HG03432 (cell line): ENCODE measurements around the gene LRP5.

Experiments
- ATAC-seq: cut with Tn5 transposase; IDR thresholded peaks from one replicate; pipeline ENCODE4 v1.9.1; 2021; ENCODE audit warnings: mild to moderate bottlenecking, moderate library complexity; ENCODE audit not compliant: unreplicated experiment

Gene LRP5

DNA sequence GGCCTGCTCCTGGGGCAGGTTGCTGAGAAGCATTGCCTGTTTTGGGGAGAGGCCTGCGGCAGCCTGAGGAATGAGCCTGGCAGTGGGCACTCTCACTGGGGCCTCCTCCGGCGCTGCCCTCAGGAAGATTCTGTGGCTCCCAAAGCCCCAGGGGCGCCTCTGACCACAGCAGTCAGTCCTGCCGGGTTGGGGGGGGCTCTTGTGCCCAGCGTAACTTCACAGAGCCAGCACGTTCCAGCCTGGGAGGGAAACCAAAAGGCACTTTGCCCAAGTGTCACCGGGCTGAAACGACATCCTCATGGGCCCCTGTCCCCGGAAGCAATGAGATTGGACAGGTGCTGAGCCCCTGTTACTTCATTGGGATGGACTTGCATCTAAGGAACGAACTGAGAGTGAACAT, 4.3 kb upstream of the LRP5 start:
- ATAC-seq = no peak

DNA sequence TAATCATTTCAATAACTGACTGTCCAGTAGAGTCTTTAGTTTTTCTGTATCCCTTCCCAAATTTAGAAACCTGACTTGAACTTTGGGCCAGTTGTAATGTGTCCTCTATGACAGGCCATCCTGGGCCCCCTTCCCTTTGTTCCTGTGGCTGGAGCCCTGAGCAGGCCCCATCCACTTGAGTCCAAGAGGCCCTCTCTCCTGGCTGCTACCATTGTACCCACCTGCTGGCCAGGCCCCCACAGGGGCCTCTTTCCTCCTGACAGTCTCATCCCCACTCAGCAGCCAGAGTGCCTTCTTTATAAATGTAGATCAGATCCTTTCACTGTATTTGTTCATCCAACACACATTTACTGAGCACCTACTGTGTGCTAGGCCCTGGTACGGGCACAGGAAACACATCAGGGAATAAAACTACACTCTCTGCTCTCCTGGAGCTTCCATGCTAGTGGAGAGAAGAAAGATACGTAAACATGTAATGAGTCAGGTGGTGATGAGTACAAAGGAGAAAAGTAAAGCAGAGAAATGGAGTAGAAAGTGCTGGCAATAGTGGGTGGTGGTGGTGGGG, 2.7 kb upstream of the LRP5 start:
- ATAC-seq = no peak

DNA sequence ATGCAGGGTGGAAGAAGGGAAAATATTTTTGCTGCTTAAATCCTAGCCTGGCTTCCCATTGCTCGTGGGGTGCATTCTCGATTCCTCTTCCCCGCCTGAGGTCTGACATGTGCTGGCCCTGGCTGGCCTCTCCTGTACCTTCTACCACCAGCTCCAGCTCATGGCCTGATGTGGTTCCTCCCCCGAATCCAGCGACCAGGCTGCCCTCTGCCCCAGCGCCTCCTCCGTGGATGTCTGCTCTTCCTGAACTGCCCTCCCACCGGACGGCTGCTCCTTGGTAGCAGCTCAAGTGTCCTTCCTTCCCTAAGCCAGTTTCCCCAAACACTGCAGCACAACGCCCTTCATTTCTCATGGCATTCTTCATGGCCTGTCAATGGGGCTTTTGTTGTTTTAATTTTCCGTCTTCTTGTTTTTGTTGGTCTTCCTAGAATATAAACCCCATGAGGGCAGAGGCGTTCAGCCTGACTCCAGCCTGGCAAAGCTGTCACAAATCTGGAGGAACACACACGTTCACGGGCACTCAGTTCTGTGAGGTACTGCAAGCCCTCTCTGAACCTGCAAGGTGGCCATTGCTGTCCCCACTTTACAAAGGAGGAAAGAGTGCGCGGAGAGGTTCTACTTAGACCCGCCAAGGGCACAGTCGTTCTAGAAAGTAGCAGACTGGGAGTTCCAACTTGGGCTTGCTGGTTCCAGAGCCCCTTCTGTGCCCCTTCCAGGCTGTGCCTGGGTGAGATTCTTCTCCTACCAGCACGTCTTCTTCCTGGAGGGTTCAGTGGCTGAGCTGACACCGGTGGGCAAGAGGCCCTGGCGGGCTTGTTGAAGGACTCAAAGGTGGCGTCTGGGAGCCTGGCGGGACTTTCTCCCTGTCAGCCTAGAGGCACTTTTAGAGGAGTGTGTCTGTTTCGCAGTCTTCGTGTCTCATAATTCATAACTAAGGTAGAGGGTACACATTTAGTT, 953 bp upstream of the LRP5 start:
- no peak for ATAC-seq

DNA sequence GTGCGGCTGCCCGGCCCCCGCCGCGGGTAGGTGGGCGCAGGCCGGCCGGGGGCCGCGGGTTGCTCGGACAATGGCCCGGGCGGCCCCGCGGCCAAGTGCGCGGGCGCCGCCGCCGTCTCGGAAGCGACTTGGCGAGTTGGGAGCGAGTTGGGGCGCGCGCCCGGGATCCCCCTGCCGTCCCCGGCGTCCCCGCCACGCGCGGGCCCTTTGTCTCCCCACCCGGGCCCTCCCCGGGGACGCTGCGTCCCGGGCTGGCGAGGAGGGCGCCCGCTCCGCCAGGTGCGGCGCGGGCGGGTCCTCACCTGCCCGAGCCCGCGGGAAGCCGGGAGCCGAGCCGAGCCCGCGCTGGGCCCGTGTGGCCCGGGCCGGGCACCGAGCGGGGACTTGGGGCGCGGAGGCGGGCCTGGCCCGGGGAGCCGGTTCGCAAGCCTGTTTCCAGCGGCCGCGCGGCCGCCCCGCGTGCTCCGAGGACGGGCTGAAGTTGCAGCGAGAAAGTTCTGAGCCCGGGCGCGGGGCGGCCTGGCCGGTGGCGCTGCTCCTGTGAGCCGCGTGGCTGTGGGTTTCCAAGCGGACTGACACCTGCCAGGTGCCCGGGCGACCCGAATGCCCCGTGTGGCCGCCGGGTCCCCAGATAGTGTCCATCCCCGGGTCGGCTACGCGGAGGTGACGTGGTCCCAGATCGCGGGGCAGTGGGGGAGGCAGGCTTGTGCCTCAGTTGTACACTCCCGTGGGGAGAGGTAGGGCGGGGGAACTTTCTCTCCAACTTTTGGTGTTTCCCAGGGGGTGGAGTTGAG, 586 bp downstream of the LRP5 start:
- ATAC-seq = no peak

DNA sequence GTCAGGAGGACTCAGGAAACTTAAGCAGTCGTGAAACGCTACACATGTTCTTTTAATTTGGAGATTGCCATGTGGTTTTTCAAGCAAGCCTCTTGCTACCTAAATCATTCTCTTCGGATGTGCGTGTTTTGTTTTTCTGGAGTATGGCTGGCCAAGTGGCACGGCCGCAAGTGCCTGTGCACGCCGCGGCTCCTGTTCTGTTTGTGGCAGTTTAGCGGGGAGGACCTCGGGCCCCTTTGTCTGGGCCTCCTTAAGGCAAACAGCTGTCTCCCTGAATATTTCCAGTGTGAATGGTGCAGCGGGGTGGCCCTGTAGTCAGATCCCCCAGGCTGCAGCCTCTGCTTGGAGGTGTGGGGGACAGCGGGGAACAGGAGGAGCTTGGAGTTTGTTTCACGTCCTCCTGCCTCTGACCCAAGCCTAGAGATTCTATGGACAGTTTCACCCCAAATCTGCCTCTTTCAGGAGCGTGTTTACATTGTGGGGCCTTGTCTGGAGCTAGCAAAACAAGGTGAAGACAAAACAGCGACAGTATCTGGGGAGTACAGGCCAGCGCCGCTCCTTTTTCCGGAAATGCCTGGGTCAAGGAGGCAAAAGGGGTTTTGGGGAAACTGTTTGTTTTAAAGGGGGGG, 1.3 kb downstream of the LRP5 start:
- ATAC-seq = no peak

DNA sequence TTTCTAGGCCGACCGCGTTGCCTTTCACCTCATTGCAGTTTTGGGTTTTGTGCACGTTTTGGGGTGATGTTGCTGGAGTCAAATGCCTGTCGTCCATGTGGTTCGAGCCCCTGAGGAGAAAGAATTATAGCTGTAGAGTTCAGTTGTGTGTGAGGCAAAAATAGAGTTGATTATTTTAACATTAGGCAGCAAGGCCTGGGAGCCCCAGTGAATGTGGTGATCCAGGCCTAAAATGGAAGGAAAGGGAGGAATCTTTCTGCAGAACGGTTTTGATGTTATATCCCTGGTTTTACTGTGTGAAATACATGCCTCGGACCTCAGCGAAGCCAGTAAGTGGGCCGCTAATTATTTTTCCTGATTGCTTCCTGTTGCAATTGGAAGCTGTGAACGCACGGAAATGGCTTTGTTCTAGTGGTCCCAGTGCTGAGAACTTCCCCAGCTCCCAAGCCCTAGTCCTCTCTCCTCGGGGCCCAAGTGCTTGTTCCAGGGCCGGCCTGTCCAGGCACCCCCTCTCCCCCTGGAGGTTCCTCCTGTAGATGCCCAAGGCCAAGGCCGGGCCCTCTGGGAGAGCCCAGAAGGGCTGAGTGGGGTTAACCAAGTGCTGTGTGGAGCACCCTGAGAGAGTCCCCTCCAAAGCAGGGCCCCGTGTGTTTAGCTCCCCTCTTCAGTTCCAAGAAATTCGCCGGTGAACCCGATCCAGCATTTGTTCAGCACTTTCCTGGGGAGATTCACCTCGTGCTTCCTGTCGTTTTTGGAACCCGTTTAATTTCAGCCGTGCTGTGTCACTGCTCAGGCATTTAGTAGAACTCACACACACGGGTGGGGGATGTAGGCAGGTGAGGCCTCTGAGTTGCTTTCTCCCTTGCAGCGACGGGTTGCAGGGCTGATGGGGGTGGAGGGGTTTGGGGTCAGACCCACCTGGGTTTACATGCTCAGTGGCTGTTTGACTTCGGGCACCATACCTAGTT, 2.1 kb downstream of the LRP5 start:
- no peak for ATAC-seq

DNA sequence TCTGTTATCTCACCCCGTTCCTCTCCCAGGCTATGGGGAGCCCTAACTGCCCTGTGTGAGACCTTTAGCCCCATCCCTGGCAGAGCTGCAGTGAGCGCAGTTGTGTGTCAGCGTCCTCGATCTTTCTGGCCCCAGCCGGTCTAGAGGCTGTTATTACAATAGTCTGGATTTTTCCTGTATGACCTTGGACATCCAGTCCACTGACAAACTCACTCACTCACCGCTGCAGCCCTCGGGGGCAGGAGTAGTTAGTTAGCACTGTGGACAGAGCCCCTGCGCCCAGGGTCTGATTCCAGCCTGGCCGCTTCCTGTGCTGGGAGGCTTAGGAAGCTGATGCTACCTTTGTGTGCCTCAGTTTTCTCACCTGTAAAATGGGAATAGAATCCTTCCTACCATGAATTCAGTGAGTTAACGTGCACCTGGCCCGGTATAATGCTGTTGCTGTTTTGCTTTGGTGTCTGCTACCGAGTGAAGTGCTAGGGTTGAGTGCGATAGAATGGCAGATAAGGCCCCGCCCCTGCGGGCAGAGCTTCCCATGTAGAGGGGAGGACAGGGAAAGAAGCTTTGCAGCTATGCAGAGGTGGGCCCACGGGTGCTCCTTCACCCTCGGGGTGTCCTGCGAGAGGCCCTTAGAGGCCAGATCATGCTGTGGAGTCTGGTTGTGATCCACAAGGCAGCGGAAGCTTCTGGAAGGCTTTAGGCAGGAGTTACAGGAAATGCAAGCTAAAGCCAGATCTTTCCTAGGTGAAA, 3.0 kb downstream of the LRP5 start:
- no peak for ATAC-seq

DNA sequence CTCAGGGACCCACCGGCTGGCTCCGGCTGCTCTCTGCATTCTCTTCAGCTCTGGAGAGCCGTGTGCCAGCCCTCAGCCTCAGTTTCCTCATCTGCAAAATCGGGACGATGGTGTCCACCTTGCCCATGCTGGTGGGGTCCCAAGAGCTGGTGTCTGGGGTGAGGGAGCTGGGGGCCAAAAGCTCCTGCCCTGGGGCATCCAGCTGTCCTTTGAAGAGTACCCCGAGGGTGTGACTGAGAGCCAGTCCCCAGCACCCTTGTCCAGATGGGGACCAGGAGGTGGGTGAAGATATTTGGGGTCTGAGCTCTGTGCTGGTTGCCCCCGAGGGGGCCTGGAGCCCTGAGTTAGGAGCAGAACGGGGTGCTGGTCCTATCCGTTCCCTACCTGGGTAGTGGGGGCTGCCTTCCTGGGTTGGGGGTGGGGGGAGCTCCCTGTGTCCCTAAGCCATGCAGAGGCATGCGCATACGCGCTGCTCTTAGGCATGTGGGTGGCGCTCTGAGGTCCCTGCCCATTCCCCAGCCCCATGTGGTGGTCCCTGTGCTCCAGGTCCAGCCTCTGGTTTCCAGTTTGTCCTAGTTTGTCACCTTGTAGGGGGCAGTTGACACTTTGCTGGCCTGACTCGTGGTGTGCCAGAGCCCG, 4.9 kb downstream of the LRP5 start:
- ATAC-seq = no peak

DNA sequence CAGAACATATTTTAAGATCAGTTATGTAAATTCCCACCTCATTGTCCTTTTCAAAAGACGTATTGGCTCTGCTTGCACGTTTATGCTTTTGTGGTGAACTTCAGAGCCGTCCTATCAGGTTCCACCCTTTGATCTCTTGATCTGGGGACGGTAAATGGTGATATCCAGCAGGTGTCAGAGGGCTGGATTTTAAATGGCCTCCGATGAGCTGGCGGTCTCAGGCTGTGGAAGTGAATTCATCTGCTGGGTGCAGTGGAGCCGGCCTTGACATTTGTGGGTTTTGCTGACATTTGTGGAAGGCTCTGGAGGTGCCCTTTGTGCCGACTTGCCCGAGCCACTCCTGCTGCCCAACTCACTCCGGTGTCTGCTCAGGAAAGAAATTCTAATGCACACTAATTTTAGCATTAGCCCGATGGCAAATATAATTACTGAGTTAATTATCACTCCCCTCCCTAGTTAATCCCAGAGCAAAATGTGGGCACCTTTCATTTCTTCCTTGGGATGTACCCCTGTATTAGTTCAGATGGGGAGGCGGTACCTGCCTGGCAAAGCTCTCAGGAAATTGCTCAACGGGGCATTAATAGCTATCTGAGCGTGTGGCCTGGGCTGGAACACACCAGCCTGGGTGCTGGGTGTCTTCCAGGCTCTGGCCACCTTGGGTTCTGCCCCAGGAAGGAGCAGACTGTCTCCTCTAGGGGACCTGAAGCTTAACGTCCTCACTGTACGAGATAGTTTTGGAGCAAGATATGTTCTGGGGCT, 9.1 kb downstream of the LRP5 start:
- no peak for ATAC-seq

DNA sequence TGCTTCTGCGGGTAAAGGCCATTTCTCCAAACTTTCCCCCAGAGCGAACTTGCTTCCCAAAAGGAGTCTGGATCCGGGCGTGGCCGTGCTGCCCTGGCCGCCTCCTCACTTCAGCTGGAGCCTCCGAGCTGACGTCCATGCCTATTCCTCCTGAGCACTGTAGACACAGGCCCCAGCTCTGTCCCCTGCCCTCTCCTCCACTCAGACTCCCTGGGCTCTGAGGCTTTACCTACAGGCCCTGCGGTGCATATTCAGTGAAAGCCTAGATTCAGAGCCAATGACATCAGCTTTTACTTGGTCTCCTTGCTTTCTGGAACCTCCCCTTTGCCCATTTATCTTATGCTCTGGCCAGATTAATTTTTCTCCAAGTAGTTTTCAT, 9.7 kb downstream of the LRP5 start:
- no peak for ATAC-seq

DNA sequence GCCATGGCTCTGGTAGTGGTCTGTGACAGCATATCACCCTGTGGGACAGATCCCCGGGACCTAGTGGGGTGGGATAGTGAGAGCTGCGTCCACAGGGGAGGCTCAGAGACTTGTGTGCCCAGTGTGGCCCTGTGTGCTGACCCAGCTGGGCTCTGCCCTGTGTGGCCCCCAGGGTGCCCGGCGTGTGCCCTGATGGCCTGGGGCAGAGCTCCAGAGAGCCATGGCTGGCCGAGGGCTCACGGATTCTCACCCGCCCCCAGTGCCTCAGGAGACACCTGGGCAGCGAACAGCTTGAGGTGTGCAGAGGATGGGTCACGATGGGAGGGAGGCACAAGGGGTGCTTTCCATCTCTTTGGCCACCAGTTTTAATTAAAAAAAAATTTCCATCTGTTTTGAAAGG, 11.8 kb downstream of the LRP5 start:
- no peak for ATAC-seq

DNA sequence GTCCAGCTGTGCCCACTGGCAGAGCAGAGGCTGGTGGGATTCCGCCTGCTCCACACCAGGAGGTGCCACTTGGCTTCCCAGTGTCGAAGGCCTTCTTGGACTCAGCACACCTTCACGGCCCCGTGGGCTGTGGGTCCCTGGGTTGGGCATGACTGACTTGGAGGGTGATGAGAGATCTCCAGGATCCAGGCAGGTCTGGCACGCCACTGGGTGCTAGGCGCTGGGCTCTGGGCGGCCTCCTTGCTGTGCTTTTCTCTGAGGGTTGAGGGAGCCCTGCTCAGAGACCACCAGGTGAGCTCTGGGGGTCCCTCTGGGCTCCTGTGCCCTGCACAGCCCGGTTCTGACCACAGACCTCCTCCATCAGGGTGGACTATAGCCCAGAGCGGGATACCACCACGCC, 12.3 kb downstream of the LRP5 start:
- ATAC-seq = no peak

DNA sequence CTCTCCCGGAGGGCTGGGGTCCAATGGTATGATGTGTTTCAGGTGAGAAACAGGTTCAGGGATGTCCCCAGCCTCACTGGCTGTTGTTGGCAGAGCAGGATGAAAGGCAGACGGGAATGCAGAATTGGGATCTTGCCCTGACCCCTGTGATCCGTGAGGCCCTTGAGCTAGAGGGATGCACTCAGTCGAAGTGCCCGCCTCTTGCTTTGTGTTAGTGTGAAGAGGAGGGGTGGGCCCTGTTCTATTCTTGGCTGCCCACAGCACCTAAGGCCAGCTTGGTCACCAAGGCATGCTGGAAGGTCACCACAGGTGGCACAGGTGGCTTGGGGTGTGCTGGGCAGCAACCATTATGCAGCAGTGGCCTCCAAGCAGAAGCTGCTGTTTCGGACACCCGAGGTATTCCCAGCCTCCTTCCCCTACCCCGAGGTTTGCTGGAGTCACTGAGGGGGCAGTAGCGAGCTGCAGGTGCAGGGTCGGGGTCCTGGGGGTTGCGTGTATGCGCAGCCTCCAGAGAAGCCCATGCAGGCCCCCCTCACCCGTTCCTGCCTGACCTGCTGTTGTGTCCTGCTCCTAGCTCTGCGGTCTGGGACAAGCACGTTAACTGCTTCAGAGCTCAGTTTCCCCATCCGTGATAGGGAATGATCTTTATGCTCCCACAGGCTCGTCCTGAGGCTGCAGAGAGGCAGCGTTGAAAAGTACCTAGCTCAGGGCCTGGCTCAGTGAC, 13.0 kb downstream of the LRP5 start:
- no peak for ATAC-seq

DNA sequence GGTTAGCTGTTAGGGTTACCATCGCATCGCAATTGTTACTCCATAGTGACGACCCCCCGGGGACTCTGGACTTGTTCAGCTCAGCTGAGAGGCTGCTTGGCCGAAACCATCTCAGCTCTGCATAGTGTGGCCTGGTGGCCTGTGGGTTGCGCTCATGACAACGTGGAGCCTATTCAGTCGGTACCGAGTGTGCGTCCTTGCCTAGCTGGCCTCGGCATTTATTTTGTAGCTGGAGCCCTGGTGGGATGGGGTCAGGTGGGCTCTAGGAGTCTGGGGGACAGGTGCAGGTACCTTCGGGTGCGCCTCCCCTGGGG, 13.5 kb downstream of the LRP5 start:
- ATAC-seq = no peak

DNA sequence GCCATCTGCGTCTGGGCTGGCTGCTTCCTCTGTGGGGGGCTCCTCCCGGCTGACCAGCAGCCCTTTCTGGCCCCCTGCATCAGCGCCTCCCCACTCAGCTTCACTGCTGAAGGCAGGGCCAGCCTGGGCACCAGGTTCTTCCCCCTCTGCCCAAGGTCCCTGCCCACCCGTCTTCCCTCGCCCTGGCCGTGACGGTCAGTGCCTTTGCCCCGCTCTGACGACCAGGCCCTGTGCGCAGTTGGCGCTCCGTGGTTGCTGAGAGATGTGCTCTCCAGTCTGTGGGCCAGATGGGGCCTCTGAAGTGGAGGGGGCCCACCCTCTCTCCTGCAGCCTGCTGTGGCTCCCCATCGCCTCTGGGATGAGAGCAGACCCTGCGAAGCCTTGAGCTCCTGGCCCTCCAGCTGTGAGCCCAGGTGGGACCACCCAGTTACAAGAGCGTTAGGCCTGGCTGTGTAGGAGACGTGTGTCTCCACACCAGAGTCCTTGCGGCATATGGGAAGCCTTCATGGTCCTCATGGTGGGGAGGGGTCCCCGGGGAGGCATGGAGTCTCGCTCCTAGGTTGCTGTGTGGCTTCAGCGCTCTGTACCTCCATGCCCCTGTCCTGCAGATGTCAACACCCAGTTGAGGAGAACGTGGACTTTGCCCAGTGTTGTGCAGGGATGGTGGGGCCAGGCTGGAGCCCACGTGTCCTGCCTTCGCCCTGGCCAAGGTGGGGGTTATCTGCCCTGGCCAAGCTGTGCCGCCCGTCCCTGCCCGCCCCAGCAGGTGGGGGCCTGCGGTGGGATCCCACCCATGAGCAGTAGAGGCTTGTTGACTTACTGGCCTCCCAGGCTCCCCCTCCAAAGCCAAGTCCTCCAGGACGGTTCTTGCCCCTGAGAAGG, 14.2 kb downstream of the LRP5 start:
- ATAC-seq = no peak

DNA sequence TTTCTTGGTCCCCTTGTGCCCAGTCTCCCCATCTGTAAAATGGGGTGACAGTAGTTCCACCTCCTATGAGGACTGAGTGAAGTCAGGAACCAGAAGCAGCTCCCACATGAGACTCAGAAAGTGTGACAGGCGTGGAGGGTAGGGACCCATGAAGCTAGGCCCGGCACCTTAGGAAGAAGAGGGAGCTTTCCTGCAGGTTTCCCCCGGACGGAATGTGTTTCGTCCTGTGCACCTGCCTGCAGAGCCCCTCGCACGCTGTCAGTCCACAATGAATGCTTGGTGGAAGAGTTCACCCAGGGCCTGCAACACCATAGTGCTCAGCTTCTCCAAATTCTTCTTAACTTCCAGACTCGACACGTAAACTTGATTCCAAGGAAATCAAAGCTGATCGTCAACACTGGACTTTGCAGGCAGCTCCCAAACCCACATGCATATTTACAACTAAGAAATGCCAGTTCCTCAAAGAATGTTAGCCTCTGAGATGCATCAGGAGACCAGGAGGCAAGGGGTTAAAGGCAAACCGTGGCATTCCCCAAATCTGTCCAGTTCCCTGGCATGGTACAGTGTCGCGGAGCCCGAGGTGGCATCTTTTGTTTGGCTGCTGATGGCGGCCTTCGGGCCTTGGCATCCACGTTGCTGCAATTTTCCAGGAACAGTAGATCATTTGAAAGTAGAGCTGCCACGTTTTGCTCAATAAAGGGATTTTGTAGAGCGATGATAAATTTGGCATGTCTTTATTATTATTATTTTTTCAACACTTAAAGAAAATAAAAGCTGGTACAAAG, 15.4 kb downstream of the LRP5 start:
- no peak for ATAC-seq
